Uterus (tissue), 4 donors: Measurements from ENCODE around the gene CCDC124. TPM values are rescaled to one million over a fixed set of nuclear protein-coding genes. Genes with fewer than 3 reads are reported as not detected.

Experiments used
- DNase-seq, 2 donors: peaks; one replicate each; pipeline ENCODE4 v3.0.0-alpha.2; 2019 to 2020
- H3K27ac ChIP-seq, 2 donors: fragments of 200-600 bp; sonication (generic); 1 replicate in 1 of 2; 2 replicates in 1 of 2; pipeline ENCODE4 v1.5.1; 2016 to 2018
- H3K27me3 ChIP-seq, 2 donors: fragments of 200-600 bp; sonication (generic); one replicate each; pipeline ENCODE4 v1.5.1; 2018 to 2019; ENCODE audit warnings: control low read depth in 1 of 2
- H3K36me3 ChIP-seq, 2 donors: fragments of 200-600 bp; sonication (generic); one replicate each; pipeline ENCODE4 v1.5.1; 2019; ENCODE audit warnings: control low read depth in 1 of 2
- H3K4me1 ChIP-seq, 2 donors: fragments of 200-600 bp; sonication (generic); one replicate each; pipeline ENCODE4 v1.5.1; 2018 to 2019; ENCODE audit warnings: control low read depth in 1 of 2
- H3K4me3 ChIP-seq, 2 donors: fragments of 200-600 bp; sonication (generic); 1 replicate in 1 of 2; 2 replicates in 1 of 2; pipeline ENCODE4 v1.5.1; 2018 to 2019; ENCODE audit warnings: mild to moderate bottlenecking in 1 of 2
- H3K9me3 ChIP-seq, 2 donors: fragments of 200-600 bp; sonication (generic); one replicate each; pipeline ENCODE4 v1.5.1; 2019; ENCODE audit warnings: control low read depth in 1 of 2
- CTCF ChIP-seq, 4 experiments: fragments of 200-600 bp in 2 of 4; fragments of 450-650 bp in 2 of 4; sonication (generic) in 2 of 4; IDR thresholded peaks; one replicate each; pipeline ENCODE4 v1.5.1; 2016 to 2019; ENCODE audit warnings: antibody characterized with exemption in 4 of 4, mild to moderate bottlenecking in 2 of 4, moderate library complexity in 1 of 4
- POLR2A ChIP-seq, 2 donors: fragments of 450-650 bp; IDR thresholded peaks; one replicate each; pipeline ENCODE4 v1.6.1; 2016; ENCODE audit warnings: antibody characterized with exemption in 2 of 2, mild to moderate bottlenecking in 1 of 2, moderate library complexity in 1 of 2
- intact Hi-C: fragments of 100-400 bp; cut with DNase I; formaldehyde crosslinking; loops from one replicate; pipeline ENCODE4 v1.15.1; 2023; ENCODE audit warnings: low total_unique reads
- total RNA-seq, 4 donors: library from RNA; depleted of rRNA in 3 of 4; stranded (reverse); fragments of >200 nt in 3 of 4; gene quantifications; one replicate each; pipeline versions ENCODE4 v1.1.0 to v1.2.4, GENCODE V29; 2014 to 2023
- donor health status: DM: yes; HTN: yes; CAD: no.

Gene CCDC124
- total RNA-seq, 4 donors from 2014 or later = 23.6 to 37.2 (median 28.3) TPM

- H3K4me3 ChIP-seq = peak overlapping the region; percentile 50 to 83
- H3K4me1 ChIP-seq = peaks cover 0 to 36% of the 10 kb centered on the region in 2 donors
- H3K9me3 ChIP-seq = no peaks in the 10 kb centered on the region
- TF ChIP-seq POLR2A (IDR thresholded peaks at IDR 0.05) (no peak), CTCF (IDR thresholded peaks at IDR 0.05) (no peak)
- intact Hi-C loops = loop anchor here (5.0 kb wide), 1 partner anchor 49 kb away; no protein-coding TSS in a partner anchor
- H3K27ac ChIP-seq = no peak overlapping the region
- peaks cover 22 to 28% of the 10 kb centered on the region in 2 donors for H3K27me3 ChIP-seq
- peak; percentile 30 to 62 for DNase-seq
- H3K36me3 ChIP-seq = no peaks in the 10 kb centered on the region
Observed at GRCh38 chr19:17948514-17948900, 15.7 kb downstream of the CCDC124 start.

- Histone ChIP-seq H3K4me3 (peak overlapping the region in 1 of 2 donors; percentile 50), H3K4me1 (peaks cover 0 to 36% of the 10 kb centered on the region in 2 donors), H3K36me3 (no peaks in the 10 kb centered on the region), H3K27me3 (peaks cover 22 to 28% of the 10 kb centered on the region in 2 donors), H3K9me3 (no peaks in the 10 kb centered on the region), H3K27ac (no peak overlapping the region)
- no peak for TF ChIP-seq CTCF (IDR thresholded peaks at IDR 0.05)
- no peak for TF ChIP-seq POLR2A (IDR thresholded peaks at IDR 0.05)
- intact Hi-C loops = loop anchor here (5.0 kb wide), 1 partner anchor 48 kb away; no protein-coding TSS in a partner anchor
- DNase-seq = no peak
Observed at GRCh38 chr19:17948931-17949930, 16.4 kb downstream of the CCDC124 start.

GRCh38 chr19:17949956-17950309, 17.1 kb downstream of the CCDC124 start:
- Histone ChIP-seq H3K36me3 (no peaks in the 10 kb centered on the region), H3K9me3 (no peaks in the 10 kb centered on the region), H3K27me3 (peaks cover 22 to 28% of the 10 kb centered on the region in 2 donors), H3K27ac (no peak overlapping the region), H3K4me3 (no peak overlapping the region), H3K4me1 (peaks cover 0 to 36% of the 10 kb centered on the region in 2 donors)
- intact Hi-C loops = loop anchor here (5.0 kb wide), 1 partner anchor 47 kb away; no protein-coding TSS in a partner anchor
- no peak for DNase-seq
- TF ChIP-seq CTCF (IDR thresholded peaks at IDR 0.05) (no peak), POLR2A (IDR thresholded peaks at IDR 0.05) (no peak)

- peaks cover 0 to 36% of the 10 kb centered on the region in 2 donors for H3K4me1 ChIP-seq
- H3K4me3 ChIP-seq = no peak overlapping the region
Observed at GRCh38 chr19:17950310-17951156, 17.7 kb downstream of the CCDC124 start.

More at GRCh38 chr19:17950310-17951156, 17.7 kb downstream of the CCDC124 start:
- Histone ChIP-seq H3K9me3 (no peaks in the 10 kb centered on the region), H3K27me3 (peaks cover 22 to 28% of the 10 kb centered on the region in 2 donors), H3K27ac (no peak overlapping the region), H3K36me3 (no peaks in the 10 kb centered on the region)
- TF ChIP-seq CTCF (IDR thresholded peaks at IDR 0.05) (no peak), POLR2A (IDR thresholded peaks at IDR 0.05) (no peak)
- DNase-seq = no peak
- intact Hi-C loops = no loop called here
